Trophoblast cell (in vitro differentiated cells and primary cell): ENCODE data around the gene CNTN3. TPM values are rescaled to one million over a fixed set of nuclear protein-coding genes. Genes with fewer than 3 reads are reported as not detected.

Source experiments
- DNase-seq, 2 donors: peaks; one replicate each; pipeline ENCODE4 v3.0.0-alpha.2; 2016
- H2AFZ ChIP-seq: 2 replicates; pipeline ENCODE4 v1.6.1; 2013; ENCODE audit warnings: low read length, moderate library complexity, mild to moderate bottlenecking; ENCODE audit not compliant: insufficient read depth, poor library complexity
- H2AK5ac ChIP-seq: 2 replicates; pipeline ENCODE4 v1.6.1; 2013; ENCODE audit warnings: mild to moderate bottlenecking, low read length
- H2BK120ac ChIP-seq: 2 replicates; pipeline ENCODE4 v1.6.1; 2013; ENCODE audit warnings: low read length, mild to moderate bottlenecking, moderate library complexity; ENCODE audit not compliant: insufficient read depth, poor library complexity
- H2BK12ac ChIP-seq: 2 replicates; pipeline ENCODE4 v1.6.1; 2013; ENCODE audit warnings: mild to moderate bottlenecking, low read length, moderate library complexity
- H2BK5ac ChIP-seq: 2 replicates; pipeline ENCODE4 v1.6.1; 2013; ENCODE audit warnings: low read length, low read depth, moderate library complexity, mild to moderate bottlenecking; ENCODE audit not compliant: poor library complexity
- H3K14ac ChIP-seq: 2 replicates; pipeline ENCODE4 v1.6.1; 2013; ENCODE audit warnings: mild to moderate bottlenecking, low read length
- H3K18ac ChIP-seq: 2 replicates; pipeline ENCODE4 v1.6.1; 2013; ENCODE audit warnings: mild to moderate bottlenecking, low read length
- H3K23ac ChIP-seq: 2 replicates; pipeline ENCODE4 v1.6.1; 2013; ENCODE audit warnings: low read length
- H3K27ac ChIP-seq: 2 replicates; pipeline ENCODE4 v1.5.1; 2013; ENCODE audit warnings: low read depth, mild to moderate bottlenecking, inconsistent platforms, low read length, moderate library complexity
- H3K27me3 ChIP-seq: 2 replicates; pipeline ENCODE4 v1.6.1; 2013; ENCODE audit warnings: inconsistent platforms, mild to moderate bottlenecking, low read length, moderate library complexity; ENCODE audit not compliant: insufficient read depth
- H3K36me3 ChIP-seq, 2 experiments: 1 replicate in 1 of 2; 2 replicates in 1 of 2; pipeline ENCODE4 v1.6.1; 2013; ENCODE audit warnings: low read length in 2 of 2, mild to moderate bottlenecking in 2 of 2, moderate library complexity in 1 of 2; ENCODE audit not compliant: insufficient read depth in 2 of 2, control insufficient read depth in 1 of 2
- H3K4ac ChIP-seq: 2 replicates; pipeline ENCODE4 v1.6.1; 2013; ENCODE audit warnings: low read depth, mild to moderate bottlenecking, low read length, moderate library complexity
- H3K4me1 ChIP-seq, 2 experiments: 1 replicate in 1 of 2; 2 replicates in 1 of 2; pipeline ENCODE4 v1.6.1; 2013; ENCODE audit warnings: low read length in 2 of 2, mild to moderate bottlenecking in 2 of 2, moderate library complexity in 1 of 2; ENCODE audit not compliant: insufficient read depth in 2 of 2, control insufficient read depth in 1 of 2
- H3K4me2 ChIP-seq: 2 replicates; pipeline ENCODE4 v1.6.1; 2013; ENCODE audit warnings: inconsistent platforms, mild to moderate bottlenecking, low read length, moderate library complexity
- H3K4me3 ChIP-seq: 2 replicates; pipeline ENCODE4 v1.5.1; 2013; ENCODE audit warnings: mild to moderate bottlenecking, low read depth, low read length, inconsistent platforms
- H3K79me1 ChIP-seq: one replicate; pipeline ENCODE4 v1.6.1; 2013; ENCODE audit warnings: low read length
- H3K79me2 ChIP-seq: 2 replicates; pipeline ENCODE4 v1.6.1; 2013; ENCODE audit warnings: low read length, mild to moderate bottlenecking; ENCODE audit not compliant: control insufficient read depth, insufficient read depth, poor library complexity
- H3K9ac ChIP-seq: 2 replicates; pipeline ENCODE4 v1.6.1; 2013; ENCODE audit warnings: mild to moderate bottlenecking, low read length
- H3K9me3 ChIP-seq: 2 replicates; pipeline ENCODE4 v1.6.1; 2013; ENCODE audit warnings: low read depth, mild to moderate bottlenecking, control low read depth, inconsistent platforms, low read length; ENCODE audit not compliant: insufficient read depth
- H4K12ac ChIP-seq: 2 replicates; pipeline ENCODE4 v1.6.1; 2013; ENCODE audit warnings: low read depth, mild to moderate bottlenecking, low read length, moderate library complexity
- H4K8ac ChIP-seq: 2 replicates; pipeline ENCODE4 v1.6.1; 2013; ENCODE audit warnings: low read depth, mild to moderate bottlenecking, low read length, moderate library complexity
- H4K91ac ChIP-seq: one replicate; pipeline ENCODE4 v1.6.1; 2013; ENCODE audit warnings: low read depth, mild to moderate bottlenecking, low read length, moderate library complexity
- WGBS: extraction: QIAGEN DNeasy Blood & Tissue Kit; methylation state at CpG from one replicate; pipeline ENCODE4 v1.1.7; 2013; ENCODE audit warnings: missing lambda C conversion rate; ENCODE audit not compliant: insufficient read length, insufficient coverage; ENCODE audit errors: extremely low coverage; 5-methylcytosine and 5-hydroxymethylcytosine counted together
- polyA plus RNA-seq: library from polyadenylated mRNA; stranded (reverse); fragments of 200-250 nt; gene quantifications from 2 replicates; pipeline ENCODE4 v1.2.3, GENCODE V29; 2013

Gene CNTN3
- 0.08 and 0.11 TPM in 2 replicates for polyA plus RNA-seq

DNA sequence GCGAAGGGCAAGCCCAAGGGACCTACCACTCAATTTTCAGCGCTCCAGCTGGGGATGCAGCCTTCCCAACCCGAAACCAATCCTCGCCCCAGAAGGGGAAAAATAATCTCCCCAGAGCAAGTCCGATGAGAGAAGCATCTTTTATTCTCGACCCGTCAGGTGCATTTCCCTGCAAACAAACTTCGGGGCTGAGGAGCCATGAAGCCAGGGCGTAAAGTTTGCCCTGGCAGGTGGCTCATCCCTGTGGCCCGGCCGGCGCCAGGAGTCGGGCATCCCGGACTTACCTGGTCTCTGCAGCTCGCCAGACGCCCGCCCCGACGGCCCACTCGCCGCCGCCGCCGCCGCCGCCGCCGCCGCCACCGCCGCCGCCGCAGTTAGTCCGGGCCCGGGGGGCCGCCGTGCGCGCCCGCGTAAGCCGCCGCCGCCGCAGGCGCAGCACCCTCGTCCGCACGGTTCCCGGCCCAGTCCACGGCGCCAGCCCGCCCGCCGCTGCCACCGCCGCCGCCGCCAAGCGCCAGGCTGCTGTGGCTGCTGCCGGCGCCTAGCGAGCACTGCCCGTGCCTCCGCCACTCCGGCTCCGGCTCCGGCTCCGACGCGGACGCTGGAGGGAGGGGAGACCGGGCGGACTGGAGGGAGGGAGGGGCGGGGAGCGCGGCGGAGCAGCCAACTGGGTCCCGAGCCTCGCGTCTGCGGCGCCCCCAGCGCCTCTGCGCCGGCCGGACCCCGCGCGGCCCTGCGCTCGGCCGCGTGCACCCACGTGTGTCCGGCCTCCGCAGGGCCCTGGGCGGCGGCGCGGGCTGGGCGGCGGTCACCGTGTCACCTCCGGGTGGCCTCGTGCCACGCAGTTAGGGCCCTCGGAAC is at the start of gene CNTN3:
Gene CNTN3 (minus strand): TSS at position 553 of the 861 bp plus-strand sequence. CDS start 93,547 bp downstream, outside the sequence.
- no peaks in the 10 kb centered on the region for H3K9me3 ChIP-seq
- H2BK5ac ChIP-seq = no peak within 1 kb of the TSS
- no peak within 1 kb of the TSS for H3K23ac ChIP-seq
- H3K4ac ChIP-seq = no peak within 1 kb of the TSS
- H3K14ac ChIP-seq = no peak within 1 kb of the TSS
- no peak within 1 kb of the TSS for H3K27ac ChIP-seq
- no peaks in the 10 kb centered on the region for H3K36me3 ChIP-seq
- peaks cover 0 to 5% of the 10 kb centered on the region in 2 experiments for H3K4me1 ChIP-seq
- no peak within 1 kb of the TSS for H2BK120ac ChIP-seq
- no peak within 1 kb of the TSS for H2AK5ac ChIP-seq
- WGBS = no CpG with 5 or more reads among the region's 108 CpGs
- H3K4me2 ChIP-seq = peak within 1 kb of the TSS; percentile 81
- peaks cover 17% of the 10 kb centered on the region for H3K27me3 ChIP-seq
- H4K8ac ChIP-seq = no peak within 1 kb of the TSS
- H2AFZ ChIP-seq = peak within 1 kb of the TSS; percentile 25
- H3K79me1 ChIP-seq = no peaks in the 10 kb centered on the region
- peak within 1 kb of the TSS; percentile 70 for H3K4me3 ChIP-seq
- no peak within 1 kb of the TSS for H4K91ac ChIP-seq
- no peaks in the 10 kb centered on the region for H3K79me2 ChIP-seq
- no peak within 1 kb of the TSS for H2BK12ac ChIP-seq
- no peak within 1 kb of the TSS for H4K12ac ChIP-seq
- peak in 1 of 2 donors; percentile 4 for DNase-seq
- no peak within 1 kb of the TSS for H3K9ac ChIP-seq
- no peak within 1 kb of the TSS for H3K18ac ChIP-seq

DNA sequence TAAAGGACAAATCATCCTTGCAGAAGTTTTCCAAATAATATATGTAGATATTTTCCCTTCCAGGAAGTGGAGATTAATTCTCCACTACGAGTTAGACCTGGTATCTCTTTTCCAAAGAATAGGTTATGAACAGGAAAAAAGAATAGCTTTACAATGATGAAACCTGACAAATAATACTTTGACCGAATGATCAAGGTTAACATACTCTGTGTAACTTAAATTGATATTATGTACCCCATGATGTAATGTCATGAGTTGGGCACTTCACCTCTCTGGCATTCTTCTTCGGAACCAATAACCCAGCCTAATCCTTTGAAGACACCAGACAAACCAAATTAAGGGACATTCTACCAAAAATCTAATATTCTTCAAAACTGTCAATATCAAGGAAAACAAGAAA is 48.7 kb upstream of the CNTN3 start:
- Histone ChIP-seq H2BK12ac (no peak overlapping the region), H3K18ac (no peak overlapping the region), H4K91ac (no peak overlapping the region), H3K4me1 (no peaks in the 10 kb centered on the region), H3K27ac (no peak overlapping the region), H3K27me3 (no peaks in the 10 kb centered on the region), H3K4me3 (no peak overlapping the region), H3K9ac (no peak overlapping the region), H2AK5ac (no peak overlapping the region), H4K12ac (no peak overlapping the region), H3K79me2 (no peaks in the 10 kb centered on the region), H3K14ac (no peak overlapping the region), H3K79me1 (no peaks in the 10 kb centered on the region), H4K8ac (no peak overlapping the region), H3K9me3 (peaks cover 3% of the 10 kb centered on the region), H3K4me2 (no peak overlapping the region), H2BK5ac (no peak overlapping the region), H3K4ac (no peak overlapping the region), H2AFZ (no peak overlapping the region), H3K36me3 (no peaks in the 10 kb centered on the region), H2BK120ac (no peak overlapping the region), H3K23ac (no peak overlapping the region)
- WGBS = no CpG with 5 or more reads among the region's 3 CpGs
- no peak for DNase-seq

DNA sequence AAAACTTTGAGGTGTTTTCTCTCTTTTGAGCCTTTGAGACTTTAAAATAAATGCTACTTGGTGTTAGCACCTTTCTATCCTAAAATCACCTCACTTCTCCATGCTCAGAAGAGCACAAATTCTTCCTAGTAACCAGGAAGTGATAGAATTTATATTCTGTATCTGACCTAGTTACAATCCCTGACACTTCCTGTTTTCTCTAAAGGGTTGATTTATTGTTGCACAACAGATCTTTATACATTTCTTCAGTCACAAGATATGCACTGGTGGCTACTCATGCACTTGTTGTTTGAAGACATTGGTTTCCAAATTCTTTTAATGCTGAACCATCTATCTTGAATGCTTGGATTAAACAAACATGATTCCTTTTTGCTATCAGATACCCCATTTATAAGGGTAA is 47.2 kb upstream of the CNTN3 start:
- no peak overlapping the region for H3K14ac ChIP-seq
- no peak overlapping the region for H3K18ac ChIP-seq
- no peak overlapping the region for H4K8ac ChIP-seq
- no peak overlapping the region for H4K12ac ChIP-seq
- no peaks in the 10 kb centered on the region for H3K27me3 ChIP-seq
- H3K23ac ChIP-seq = no peak overlapping the region
- H3K4me1 ChIP-seq = no peaks in the 10 kb centered on the region
- no peak for DNase-seq
- H3K79me2 ChIP-seq = no peaks in the 10 kb centered on the region
- H2BK120ac ChIP-seq = no peak overlapping the region
- no peak overlapping the region for H2BK12ac ChIP-seq
- H3K36me3 ChIP-seq = no peaks in the 10 kb centered on the region
- no peak overlapping the region for H3K9ac ChIP-seq
- H3K4me2 ChIP-seq = no peak overlapping the region
- no peak overlapping the region for H3K27ac ChIP-seq
- H3K4me3 ChIP-seq = no peak overlapping the region
- no peaks in the 10 kb centered on the region for H3K79me1 ChIP-seq
- no peak overlapping the region for H3K4ac ChIP-seq
- no peaks in the 10 kb centered on the region for H3K9me3 ChIP-seq
- no peak overlapping the region for H2AK5ac ChIP-seq
- H2AFZ ChIP-seq = no peak overlapping the region
- no peak overlapping the region for H4K91ac ChIP-seq
- no peak overlapping the region for H2BK5ac ChIP-seq

DNA sequence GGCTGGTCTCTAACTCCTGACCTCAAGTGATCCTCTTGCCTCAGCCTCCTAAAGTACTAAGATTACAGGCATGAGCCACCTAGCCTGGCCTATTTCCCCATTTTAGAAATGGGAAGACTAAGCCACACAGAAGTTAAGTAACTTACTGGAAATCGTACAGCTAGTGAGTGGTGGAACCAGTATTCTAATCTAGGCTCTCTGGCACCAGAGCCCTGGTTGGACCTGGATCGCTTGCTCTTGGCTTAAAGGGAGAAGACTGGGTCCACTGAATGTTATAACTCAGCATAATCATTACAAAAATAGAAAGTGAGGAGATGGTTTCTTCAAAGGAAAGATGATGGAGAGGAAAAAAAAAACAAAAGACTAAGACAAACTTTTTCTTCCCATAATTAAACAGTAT is 37.4 kb upstream of the CNTN3 start:
- no peak overlapping the region for H3K4ac ChIP-seq
- no peaks in the 10 kb centered on the region for H3K79me2 ChIP-seq
- H2BK12ac ChIP-seq = no peak overlapping the region
- H3K27me3 ChIP-seq = no peaks in the 10 kb centered on the region
- no peak overlapping the region for H2AFZ ChIP-seq
- no peak for DNase-seq
- H4K8ac ChIP-seq = no peak overlapping the region
- no peak overlapping the region for H3K9ac ChIP-seq
- H3K27ac ChIP-seq = no peak overlapping the region
- H3K4me2 ChIP-seq = no peak overlapping the region
- no CpG with 5 or more reads among the region's 2 CpGs for WGBS
- H2BK5ac ChIP-seq = no peak overlapping the region
- H4K12ac ChIP-seq = no peak overlapping the region
- no peaks in the 10 kb centered on the region for H3K79me1 ChIP-seq
- no peaks in the 10 kb centered on the region for H3K4me1 ChIP-seq
- H3K23ac ChIP-seq = no peak overlapping the region
- H2BK120ac ChIP-seq = no peak overlapping the region
- H2AK5ac ChIP-seq = no peak overlapping the region
- no peak overlapping the region for H3K14ac ChIP-seq
- H4K91ac ChIP-seq = no peak overlapping the region
- H3K4me3 ChIP-seq = no peak overlapping the region
- peaks cover 1% of the 10 kb centered on the region for H3K9me3 ChIP-seq
- H3K36me3 ChIP-seq = no peaks in the 10 kb centered on the region
- no peak overlapping the region for H3K18ac ChIP-seq
